ENCODE data around the gene PRCC. TPM values are rescaled to one million over a fixed set of nuclear protein-coding genes. Genes with fewer than 3 reads are reported as not detected.

The PRCC gene
- polyA plus RNA-seq, 1 donor (not counting 4 experiments of a cell fraction or from before 2014, with no cell fraction given) = 40.4 TPM

DNA sequence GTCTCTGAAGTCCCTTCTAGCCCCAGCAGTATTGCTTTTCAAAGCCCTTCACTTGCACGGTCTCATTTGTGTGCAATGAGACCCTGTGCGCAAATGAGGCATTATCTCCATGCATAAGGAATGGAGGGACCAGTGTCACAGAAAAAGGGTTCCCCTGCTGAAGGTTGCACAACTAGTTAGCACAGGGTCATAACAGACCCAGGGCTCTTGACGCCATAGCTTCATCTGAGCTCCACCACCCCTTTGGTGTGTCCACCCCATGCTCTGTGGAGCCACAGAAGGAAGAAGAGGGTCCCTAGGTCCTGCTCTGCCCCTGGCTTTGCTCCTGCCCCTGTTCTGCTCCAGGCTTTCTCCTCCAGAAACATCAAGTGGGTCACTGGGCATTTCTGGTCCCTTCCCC is 36.7 kb downstream of the PRCC start:
- no peak overlapping the region for H2AFZ ChIP-seq (ENCODE audit: control insufficient read depth, low read length)
- no peak overlapping the region for H3K4me2 ChIP-seq (ENCODE audit: control insufficient read depth, extremely low read depth, insufficient read depth, low read depth, low read length)
- H3K27ac ChIP-seq (ENCODE audit: control insufficient read depth, insufficient read depth, low read length) = no peak overlapping the region
- H3K9me3 ChIP-seq (ENCODE audit: control insufficient read depth, low read depth, low read length) = no peaks in the 10 kb centered on the region
- FAIRE-seq = no peak
- no peak overlapping the region for H3K4me3 ChIP-seq (ENCODE audit: control insufficient read depth in 2 of 3, extremely low read depth in 1 of 3, insufficient read depth in 2 of 3, low read depth in 1 of 3, low read length in 3 of 3)
- H3K9ac ChIP-seq (ENCODE audit: control insufficient read depth, extremely low read depth, insufficient read depth, low read length) = no peak overlapping the region
- dilution Hi-C loops (cut with MboI; ENCODE audit: extremely low pct_ligation_motif_present, low sequenced_read_pairs) = no loop called here
- no peak for TF ChIP-seq EZH2 (IDR thresholded peaks at IDR 0.05; ENCODE audit: low read length)
- TF ChIP-seq CTCF (optimal IDR thresholded peaks at IDR 0.05 in 1 of 3, IDR thresholded peaks at IDR 0.05 in 1 of 3, conservative IDR thresholded peaks at IDR 0.05 in 1 of 3; ENCODE audit: extremely low read depth in 1 of 3, insufficient read depth in 2 of 3, low read length in 3 of 3) = no peak
- H3K36me3 ChIP-seq (ENCODE audit: control insufficient read depth in 2 of 2, extremely low read depth in 1 of 2, insufficient read depth in 2 of 2, low read length in 2 of 2) = peaks cover 7 to 12% of the 10 kb centered on the region in 2 experiments
- peaks cover 3% of the 10 kb centered on the region for H4K20me1 ChIP-seq (ENCODE audit: control insufficient read depth, extremely low read depth, insufficient read depth, low read length)
- no peaks in the 10 kb centered on the region for H3K9me1 ChIP-seq (ENCODE audit: control insufficient read depth, extremely low read depth, insufficient read depth, low read length)
- no peaks in the 10 kb centered on the region for H3K27me3 ChIP-seq (ENCODE audit: control insufficient read depth, extremely low read depth, insufficient read depth, low read length)
- peaks cover 12% of the 10 kb centered on the region for H3K4me1 ChIP-seq (ENCODE audit: control insufficient read depth, extremely low read depth, insufficient read depth, low read length)
- DNase-seq (ENCODE audit: low read depth, low spot score) = no peak
- no peaks in the 10 kb centered on the region for H3K79me2 ChIP-seq (ENCODE audit: control insufficient read depth, insufficient read depth, low read length)

GRCh38 chr1:156804572-156805243 is 37.4 kb downstream of the PRCC start:
- Histone ChIP-seq H3K9me3 (ENCODE audit: control insufficient read depth, low read depth, low read length) (no peaks in the 10 kb centered on the region), H3K4me2 (ENCODE audit: control insufficient read depth, extremely low read depth, insufficient read depth, low read depth, low read length) (no peak overlapping the region), H3K4me1 (ENCODE audit: control insufficient read depth, extremely low read depth, insufficient read depth, low read length) (peaks cover 12% of the 10 kb centered on the region), H3K79me2 (ENCODE audit: control insufficient read depth, insufficient read depth, low read length) (no peaks in the 10 kb centered on the region), H3K4me3 (ENCODE audit: control insufficient read depth in 2 of 3, extremely low read depth in 1 of 3, insufficient read depth in 2 of 3, low read depth in 1 of 3, low read length in 3 of 3) (no peak overlapping the region), H3K9ac (ENCODE audit: control insufficient read depth, extremely low read depth, insufficient read depth, low read length) (no peak overlapping the region), H3K27me3 (ENCODE audit: control insufficient read depth, extremely low read depth, insufficient read depth, low read length) (no peaks in the 10 kb centered on the region), H3K36me3 (ENCODE audit: control insufficient read depth in 2 of 2, extremely low read depth in 1 of 2, insufficient read depth in 2 of 2, low read length in 2 of 2) (peaks cover 6 to 12% of the 10 kb centered on the region in 2 experiments), H3K9me1 (ENCODE audit: control insufficient read depth, extremely low read depth, insufficient read depth, low read length) (no peaks in the 10 kb centered on the region), H3K27ac (ENCODE audit: control insufficient read depth, insufficient read depth, low read length) (no peak overlapping the region), H4K20me1 (ENCODE audit: control insufficient read depth, extremely low read depth, insufficient read depth, low read length) (peaks cover 3% of the 10 kb centered on the region), H2AFZ (ENCODE audit: control insufficient read depth, low read length) (no peak overlapping the region)
- no peak for FAIRE-seq
- dilution Hi-C loops (cut with MboI; ENCODE audit: extremely low pct_ligation_motif_present, low sequenced_read_pairs) = no loop called here
- DNase-seq (ENCODE audit: low read depth, low spot score) = no peak
- no peak for TF ChIP-seq CTCF (optimal IDR thresholded peaks at IDR 0.05 in 1 of 3, IDR thresholded peaks at IDR 0.05 in 1 of 3, conservative IDR thresholded peaks at IDR 0.05 in 1 of 3; ENCODE audit: extremely low read depth in 1 of 3, insufficient read depth in 2 of 3, low read length in 3 of 3)
- no peak for TF ChIP-seq EZH2 (IDR thresholded peaks at IDR 0.05; ENCODE audit: low read length)

Measured in keratinocyte (primary cell).